ENCODE measurements around the gene ALOXE3.
A peak's percentile ranks its signal among the peaks of the same experiment; 100 is the strongest.
"Not testable (repeated sequence)": the region's sequence is repeated elsewhere in the genome, so short reads cannot be mapped to it uniquely, and the experiment has no call there.

The ALOXE3 gene

DNA sequence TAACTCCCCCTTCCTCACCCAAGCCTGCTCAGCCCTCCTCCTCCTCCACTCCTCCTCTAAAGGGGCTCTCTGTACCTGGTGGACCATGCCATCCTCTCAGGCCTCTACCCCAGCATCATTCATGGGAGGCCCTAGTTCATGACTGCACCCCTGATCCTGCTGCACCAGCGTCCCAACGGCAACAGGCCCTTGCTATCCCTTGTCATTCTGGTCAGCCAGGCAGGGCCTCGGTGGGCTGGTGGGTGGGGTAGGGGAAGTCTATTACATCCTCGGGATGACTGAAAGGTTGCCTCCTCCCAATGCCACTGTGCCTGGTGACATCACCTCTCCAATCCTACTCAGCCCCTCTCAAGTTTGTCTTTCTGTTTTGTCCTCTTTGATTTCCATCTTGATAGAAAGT is 50.5 kb downstream of the ALOXE3 start:
- no peak for DNase-seq

DNA sequence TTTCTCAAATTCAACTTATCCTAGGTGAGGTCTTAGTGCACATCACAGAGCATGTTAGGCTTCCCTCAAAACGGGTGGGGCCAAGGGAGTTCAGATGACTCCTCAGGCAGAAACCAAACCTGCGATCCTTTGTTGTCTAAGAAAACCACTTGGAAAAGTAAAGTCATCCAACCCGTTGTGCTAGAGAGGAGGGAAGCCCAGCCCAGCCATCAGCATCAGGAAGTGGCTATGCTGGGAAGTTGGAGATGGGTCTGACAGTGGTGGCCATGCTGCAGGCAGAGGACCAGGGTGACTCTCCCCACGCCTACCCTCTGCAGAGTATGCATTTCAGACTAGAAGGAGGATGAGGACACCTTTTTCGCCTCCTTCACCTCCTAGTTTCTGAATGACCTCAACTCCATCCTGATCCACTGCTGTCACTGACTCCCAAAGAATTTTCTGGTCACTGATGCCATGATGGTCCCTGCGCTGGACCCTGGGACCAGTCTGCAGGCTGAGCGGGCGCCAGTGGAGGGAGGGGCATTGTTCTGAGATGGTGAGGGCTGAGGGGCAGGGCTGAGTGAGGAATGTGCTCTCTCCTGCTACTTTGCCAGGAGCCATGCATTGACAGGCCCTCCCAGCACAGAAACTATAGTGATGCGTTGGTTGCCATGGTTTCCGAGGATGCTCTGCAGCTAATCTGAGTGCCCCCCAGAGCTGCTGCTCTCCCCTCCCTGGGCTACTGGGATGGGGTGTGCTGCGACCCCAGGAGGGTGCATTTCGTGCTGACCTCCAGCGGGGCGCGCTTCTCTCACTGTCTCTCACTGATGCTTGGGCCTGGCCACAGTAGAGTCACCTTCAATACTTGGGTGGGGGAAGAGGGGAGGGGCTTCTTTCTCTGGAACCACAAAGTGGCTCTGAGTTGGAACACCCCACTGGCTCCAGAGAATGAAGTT is 51.2 kb downstream of the ALOXE3 start:
- no peak for DNase-seq

DNA sequence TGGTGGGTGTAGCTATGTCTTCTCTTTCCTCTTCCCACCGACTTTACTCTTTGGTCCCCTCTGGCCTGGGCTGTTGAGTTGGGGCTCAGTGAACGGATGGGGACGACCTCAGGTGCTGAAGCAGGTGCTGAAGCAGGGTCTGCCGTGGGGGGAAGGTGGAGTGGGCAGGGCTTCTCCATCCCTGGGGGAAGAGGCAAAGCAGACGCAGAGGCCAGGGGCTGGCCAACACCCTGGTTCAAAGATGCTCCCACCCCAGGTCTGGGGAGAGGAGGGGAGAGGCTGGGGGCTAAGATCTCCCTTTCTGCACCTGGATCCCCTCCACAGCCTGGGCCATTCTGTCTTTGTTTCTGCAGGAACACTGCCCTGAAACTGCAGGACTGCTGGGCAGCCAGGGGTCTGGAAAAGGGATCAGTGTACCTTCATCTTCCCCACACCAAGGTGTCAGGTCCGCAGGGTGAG is 53.7 kb downstream of the ALOXE3 start:
- DNase-seq = no peak

DNA sequence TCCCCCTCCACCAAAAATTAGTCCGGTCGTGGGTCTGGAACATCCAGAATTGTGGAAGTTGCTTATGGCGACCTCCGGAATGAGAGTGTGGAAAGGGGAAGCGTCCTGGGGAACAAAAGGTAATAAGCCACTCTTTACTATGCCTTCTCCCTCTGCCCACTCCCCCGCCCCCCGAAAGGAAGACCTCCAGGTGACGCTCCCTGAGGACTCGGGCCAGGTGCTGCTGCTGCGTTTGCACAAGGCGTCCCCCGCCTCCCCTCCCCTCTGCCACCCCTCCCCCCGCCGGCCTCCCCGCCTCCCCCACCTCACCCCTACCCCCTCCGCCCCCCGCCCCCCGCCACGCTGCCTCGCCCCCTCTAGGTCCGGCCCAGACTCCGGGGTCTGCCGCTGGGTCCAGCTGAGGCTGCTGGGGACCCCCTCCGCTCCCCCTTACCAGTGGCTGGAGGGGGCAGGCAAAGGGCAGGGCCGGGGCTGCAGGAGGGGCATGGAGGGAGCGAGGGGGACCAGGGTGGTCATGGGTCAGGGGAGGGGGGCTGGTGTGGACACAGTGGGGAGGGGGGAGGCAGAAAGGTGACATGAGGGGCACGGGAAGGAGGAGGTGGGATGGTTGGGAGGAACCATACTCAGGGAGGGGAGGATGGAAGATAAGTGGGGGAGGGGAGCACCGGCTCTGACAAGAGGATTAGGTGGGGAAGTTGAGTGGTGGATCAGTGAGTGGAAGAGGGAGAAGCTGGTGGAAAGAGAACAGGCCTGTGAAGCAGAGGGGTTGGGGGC is 54.4 kb downstream of the ALOXE3 start:
- DNase-seq = no peak

DNA sequence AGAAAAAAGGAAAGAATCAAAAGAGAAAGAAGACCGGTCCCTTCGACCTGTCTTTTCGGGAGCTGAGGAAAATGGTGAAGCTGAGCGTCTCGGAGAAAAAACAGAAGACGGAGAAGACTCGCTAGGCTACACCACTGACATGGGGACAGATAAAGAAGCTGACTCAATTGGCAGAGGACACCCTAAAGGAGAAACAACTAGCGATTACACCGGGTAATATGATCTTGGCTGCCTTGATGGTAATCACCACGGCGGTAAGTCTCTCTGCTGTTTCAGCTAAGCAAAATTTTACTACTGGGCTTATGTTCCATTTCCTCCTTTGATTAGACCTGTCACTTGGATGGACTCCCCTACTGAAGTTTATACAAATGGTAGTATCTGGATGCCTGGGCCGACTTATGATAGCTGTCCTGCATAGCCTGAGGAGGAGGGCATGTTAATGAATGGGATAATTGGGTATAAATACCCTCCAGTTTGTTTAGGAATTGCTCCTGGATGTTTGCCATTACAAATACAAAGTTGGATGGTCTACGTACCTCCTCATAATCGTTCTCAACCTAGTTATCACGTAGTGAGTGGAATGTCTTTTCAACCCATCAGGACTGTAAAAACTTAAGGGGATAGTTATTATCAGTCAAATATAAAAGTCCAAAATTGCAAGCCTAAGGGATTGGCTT is 55.4 kb downstream of the ALOXE3 start:
- DNase-seq = no peak

DNA sequence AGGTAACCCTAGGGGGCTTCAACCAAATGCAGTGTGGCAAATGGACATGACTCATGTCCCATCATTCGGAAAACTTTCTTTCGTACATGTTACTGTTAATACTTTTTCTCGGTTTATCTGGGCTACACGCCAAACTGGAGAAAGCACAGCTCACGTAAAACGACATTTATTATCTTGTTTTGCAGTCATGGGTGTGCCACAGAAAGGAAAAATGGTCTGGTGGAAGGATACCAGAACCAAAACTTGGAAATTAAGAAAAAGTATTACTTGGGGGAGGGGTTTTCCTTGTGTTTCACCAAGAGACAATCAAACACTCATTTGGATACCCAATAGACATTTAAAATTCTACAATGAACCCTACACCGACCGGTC is 55.9 kb downstream of the ALOXE3 start:
- DNase-seq = no peak

DNA sequence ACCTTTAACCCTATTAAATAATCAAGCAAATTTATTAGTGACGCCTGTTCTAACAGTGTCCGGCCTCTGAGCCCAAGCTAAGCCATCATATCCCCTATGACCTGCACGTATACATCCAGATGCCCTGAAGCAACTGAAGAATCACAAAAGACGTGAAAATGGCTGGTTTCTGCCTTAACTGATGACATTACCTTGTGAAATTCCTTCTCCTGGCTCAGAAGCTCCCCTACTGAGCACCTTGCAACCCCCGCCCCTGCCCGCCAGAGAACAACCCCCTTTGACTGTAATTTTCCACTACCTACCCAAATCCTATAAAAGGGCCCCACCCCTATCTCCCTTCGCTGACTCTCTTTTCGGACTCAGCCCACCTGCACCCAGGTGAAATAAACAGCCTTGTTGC is 56.5 kb downstream of the ALOXE3 start:
- DNase-seq = not testable (repeated sequence)

DNA sequence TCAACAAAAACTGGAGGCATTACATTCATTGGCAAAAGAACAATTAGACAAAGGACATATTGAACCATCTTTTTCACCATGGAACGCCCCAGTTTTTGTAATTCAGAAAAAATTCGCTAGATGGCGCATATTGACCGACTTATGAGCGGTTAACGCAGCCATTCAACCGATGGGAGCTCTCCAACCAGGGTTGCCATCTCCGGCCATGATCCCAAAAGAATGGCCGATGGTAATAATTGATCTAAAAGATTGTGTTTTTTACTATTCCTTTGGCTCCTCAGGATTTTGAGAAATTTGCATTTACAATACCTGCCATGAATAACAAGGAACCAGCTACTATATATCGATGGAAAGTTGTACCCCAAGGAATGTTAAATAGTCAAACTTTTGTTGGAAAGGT is 58.0 kb downstream of the ALOXE3 start:
- peak; percentile 68 to 92 for DNase-seq

DNA sequence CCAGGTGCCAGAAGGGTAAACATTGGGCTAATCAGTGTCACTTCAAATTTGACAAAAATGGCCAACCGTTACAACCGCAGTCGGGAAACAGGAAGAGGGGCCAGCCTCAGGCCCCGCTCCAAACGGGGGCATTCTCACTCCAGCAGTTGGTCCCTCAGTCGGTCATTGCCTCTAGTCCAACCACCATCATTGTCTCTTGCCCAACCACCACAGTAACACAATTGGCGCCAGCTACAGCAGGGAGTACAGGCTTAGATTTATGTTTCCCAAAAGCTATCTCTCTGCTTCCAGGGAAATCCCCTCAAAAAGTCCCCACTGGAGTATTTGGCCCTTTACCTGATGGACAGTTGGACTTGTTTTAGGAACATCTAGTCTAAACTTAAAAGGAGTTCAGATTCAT is 59.2 kb downstream of the ALOXE3 start:
- no peak for DNase-seq

DNA sequence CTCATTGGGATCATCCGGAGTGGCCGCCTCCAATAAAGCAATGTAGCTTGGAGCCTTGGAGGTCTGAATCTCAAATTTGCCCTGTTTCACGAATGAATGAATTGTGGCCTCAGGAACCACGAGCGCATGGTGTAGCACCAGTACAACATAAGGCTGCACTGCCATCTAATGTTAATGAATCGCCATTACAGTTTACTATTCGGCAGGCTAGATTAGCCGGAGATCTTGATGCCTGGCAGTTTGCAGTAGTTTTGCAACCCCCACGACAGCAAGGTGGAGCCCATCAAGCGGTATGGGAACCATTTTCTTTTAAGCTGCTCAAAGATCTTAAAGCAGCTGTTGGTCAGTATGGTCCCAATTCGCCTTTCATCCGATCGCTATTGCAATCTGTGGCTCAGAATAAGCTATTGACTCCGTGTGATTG is 60.6 kb downstream of the ALOXE3 start:
- peak; percentile 80 to 92 for DNase-seq

DNA sequence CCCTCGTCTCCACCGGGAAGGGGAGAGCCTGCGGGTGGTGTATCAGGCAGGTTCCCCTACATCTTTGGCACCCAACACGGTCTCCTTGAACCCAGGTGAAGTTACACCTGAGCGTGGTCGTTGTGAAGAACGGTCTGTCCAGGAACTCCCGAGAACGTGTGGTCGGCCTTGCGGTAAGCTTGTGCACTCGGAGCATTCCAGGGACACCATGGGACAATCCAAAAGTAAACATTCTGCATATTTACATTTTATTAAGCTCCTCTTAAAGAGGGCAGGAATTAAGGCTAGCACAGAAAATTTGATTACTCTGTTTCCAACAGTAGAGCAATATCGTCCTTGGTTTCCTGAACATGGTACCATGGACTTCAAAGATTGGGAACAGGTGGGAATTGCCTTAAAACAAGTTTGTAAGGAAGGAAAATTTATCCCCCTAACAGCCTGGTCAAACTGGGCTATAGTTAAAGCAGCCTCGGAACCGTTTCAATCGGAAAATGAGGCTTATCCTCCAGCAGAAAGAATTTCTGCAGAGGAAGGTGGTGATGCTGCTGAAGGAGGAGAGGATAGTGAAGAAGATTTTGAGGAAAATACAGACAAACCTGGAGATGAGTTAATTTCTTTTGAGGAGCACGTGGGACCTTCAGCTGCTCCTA is 61.2 kb downstream of the ALOXE3 start:
- no peak for DNase-seq

DNA sequence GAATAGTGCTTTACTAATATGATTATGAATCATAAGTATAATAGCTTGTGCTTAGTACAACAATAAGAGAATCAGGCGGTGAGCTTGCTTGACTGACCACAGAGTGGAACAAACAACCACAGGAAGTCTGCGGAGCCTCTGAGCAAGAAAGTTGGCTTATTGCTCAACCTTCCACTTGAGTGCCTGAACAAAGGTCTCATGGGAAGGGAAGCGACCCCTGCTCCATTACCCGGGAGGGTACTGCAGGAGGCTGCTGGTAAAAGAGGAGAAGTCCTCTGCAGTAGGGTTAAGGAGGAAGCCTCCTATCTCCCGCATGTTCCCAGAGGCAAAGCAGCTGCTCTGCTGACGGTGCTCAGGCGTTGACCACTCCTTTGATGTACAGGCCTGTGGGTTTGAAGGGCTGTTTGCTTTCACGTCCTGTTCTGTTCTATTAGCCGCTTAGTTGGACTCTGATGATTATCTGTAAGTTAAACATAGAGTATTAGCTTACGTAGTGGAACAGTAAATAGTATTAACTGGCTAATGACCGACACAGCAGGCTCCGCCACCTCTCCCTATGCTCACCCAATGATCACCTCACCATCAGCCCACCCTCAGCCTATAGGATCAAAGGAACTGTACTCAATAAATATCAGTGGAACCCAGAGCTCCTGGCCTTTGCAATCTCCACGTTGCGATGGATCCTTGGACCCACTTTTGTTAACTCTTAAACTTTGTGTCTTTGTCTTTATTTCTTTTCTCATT is 61.9 kb downstream of the ALOXE3 start:
- no peak for DNase-seq

DNA sequence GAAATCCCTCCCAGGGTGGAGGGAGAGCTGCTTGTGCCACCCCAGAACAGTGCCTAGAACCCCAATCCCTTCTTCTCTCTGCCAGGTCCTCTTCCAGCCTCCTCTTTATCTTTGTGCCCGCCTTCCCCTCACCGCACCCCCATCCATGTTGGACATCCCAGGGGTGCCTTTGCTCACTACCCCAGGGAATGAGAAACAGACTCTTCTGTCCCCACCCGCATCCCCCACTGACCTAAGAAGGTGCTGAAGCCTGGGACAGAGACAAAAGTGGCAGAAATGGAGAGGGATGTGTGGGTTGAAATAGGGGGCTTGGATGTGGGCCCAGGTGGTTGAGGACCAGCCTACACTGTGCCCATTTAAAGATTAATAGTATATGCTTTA is 62.5 kb downstream of the ALOXE3 start:
- no peak for DNase-seq

DNA sequence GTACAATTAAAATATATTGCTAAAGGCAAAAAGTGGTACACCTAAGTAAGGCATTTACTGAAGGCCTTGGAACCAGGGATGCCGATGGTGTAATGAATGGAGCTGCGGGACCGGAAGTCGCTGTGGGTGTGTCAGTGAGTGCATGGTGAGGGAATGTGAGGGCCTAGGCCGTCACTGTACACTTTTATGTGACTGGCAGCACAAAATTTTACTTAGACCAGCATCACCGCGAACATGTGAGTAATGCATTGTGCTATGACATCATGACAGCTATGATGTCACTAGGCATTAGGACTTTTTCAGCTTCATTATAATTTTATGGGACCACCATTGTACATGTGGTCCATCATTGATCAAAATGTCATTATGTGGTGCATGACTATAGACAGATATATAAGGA is 64.7 kb downstream of the ALOXE3 start:
- DNase-seq = no peak

DNA sequence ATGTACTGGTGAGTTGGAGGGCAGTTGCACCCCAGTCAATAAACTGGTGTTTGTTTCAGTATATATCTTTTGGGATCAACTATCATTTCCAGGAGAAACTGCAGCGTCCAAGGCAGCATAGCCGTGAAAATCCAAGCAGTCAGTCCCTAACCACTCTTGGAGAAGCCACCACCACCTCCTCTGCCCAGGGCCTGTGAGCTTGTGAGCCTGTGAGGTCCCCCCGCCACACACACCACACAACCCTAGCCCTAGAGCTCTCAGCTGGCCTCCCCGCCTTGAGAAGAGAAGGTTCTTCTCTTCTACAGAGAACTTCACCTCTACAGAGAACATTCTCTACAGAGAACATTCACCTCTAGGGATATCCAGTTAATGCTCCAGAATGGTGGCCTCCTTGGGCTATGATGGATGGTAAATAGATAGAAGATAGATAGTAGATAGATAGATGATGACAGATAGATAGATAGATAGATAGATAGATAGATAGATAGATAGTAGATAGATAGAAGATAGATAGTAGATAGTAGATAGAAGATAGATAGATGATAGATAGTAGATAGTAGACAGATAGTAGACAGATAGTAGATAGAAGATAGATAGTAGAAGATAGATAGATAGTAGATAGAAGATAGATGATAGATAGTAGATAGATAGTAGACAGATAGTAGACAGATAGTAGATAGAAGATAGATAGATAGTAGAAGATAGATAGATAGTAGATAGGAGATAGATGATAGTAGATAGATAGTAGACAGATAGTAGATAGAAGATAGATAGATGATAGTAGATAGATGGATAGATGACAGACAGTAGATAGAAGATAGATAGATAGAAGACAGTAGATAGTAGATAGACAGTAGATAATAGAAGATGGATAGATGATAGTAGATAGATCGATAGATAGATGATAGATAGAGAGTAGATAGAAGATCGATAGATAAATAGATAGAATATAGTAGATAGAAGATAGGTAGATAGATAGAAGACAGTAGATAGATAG is 65.8 kb downstream of the ALOXE3 start:
- no peak for DNase-seq

DNA sequence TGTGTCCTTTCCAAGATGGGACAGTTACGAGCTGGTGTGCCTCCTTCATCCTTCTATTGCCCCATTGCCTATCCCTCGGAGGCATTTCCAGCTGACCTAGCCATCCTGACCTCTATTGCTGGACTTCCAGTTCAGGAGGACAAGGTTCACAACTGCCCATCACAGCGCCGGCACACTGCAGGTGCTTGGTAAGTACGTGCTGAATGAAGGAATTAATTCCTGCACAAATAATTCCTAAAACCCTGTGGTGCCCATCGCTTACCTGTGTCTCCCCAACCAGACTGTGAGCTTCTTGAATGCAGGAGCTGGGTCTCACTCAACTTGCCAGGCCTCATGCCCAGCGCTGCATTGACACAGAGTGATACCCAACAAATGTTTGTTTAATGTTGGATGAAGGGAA is 66.5 kb downstream of the ALOXE3 start:
- DNase-seq = no peak

DNA sequence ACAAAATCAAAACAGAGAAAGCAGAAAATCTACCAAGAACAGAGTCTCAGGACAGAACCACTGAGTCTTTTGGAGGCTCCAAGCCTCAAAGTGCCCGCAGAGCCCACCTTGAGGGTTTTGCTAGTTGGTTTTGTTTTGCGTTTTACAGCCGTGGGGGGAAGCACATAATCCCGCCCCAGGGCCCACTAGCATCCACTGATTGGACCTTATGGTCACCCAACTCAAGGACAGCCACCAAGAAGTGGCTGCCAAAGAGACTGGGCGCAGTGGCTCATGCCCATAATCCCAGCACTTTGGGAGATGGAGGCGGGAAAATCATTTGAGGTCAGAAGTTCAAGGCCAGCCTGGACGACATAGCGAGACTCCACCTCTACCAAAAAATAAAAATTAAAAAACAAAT is 69.6 kb downstream of the ALOXE3 start:
- no peak for DNase-seq

DNA sequence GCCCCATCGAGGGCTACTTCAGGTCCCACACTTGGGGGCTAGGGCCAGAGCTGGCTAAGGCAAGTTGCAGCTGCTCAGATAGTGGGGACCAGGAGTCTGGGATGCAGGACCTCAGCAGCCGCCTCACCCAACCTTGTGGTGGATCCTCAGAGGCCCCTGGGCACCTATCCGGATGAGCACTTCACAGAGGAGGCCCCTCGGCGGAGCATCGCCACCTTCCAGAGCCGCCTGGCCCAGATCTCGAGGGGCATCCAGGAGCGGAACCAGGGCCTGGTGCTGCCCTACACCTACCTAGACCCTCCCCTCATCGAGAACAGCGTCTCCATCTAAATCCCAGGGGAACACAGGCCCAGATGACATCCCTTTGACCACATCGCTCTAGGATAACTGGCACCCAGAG is 70.1 kb downstream of the ALOXE3 start:
- DNase-seq = no peak

DNA sequence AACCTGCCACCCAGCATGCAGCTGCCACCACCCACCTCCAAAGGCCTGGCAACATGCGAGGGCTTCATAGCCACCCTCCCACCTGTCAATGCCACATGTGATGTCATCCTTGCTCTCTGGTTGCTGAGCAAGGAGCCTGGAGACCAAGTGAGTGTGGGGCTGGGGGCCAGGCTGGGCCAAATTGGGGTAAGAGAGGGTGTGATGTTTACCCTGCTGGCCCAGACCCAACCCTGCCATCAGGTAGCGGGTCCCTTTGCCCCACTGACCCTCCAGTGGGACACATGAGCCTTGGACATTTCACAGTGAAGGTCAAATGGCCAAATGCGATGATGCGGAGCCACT is 70.6 kb downstream of the ALOXE3 start:
- no peak for DNase-seq

DNA sequence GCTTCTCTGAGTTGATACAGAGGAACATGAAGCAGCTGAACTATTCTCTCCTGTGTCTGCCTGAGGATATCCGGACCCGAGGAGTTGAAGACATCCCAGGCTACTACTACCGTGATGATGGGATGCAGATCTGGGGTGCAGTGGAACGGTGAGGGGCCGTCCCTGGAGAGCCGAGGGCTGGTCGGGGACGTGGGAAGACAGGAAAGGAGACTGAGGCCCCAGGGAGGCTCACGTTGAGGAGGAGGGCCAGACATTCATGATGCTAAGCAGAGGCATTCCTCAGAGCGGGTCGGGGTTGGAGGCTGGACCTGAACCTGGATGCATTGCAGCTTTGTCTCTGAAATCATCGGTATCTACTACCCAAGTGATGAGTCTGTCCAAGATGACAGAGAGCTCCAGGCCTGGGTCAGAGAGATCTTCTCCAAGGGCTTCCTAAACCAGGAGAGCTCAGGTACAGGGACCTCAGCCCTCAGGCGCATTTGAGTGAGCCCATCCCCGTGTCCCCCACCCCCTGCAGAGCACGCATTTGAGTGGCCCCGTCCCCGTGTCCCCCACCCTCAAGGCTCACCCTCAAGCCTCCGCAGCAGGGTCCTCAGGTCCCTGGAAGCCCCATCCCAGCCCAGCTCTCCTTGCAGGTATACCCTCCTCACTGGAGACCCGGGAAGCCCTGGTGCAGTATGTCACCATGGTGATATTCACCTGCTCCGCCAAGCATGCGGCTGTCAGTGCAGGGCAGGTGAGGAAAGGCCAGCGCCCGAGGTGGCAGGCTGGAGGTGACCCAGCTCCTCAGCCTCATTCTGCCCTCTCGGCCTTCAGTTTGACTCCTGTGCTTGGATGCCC is 71.2 kb downstream of the ALOXE3 start:
- no peak for DNase-seq
